K562 treated with DMSO at 1 percent for 24 hours (cell line): ENCODE measurements around the gene HCAR2. TPM values are rescaled to one million over a fixed set of nuclear protein-coding genes. Genes with fewer than 3 reads are reported as not detected.

Experiments used
- total RNA-seq: library from RNA; unstranded; fragments of 300-600 nt; gene quantifications from 2 replicates; pipeline ENCODE4 v1.2.3, GENCODE V29; 2022; ENCODE audit warnings: low read depth; ENCODE audit not compliant: insufficient read depth

The HCAR2 gene
- total RNA-seq = not detected in 2 replicates

GRCh38 chr12:122702890-122703611 lies at the start of gene HCAR2:
Gene HCAR2, minus strand, starts transcription at chr12:122703357. Its CDS starts 74 bp downstream, at chr12:122703283.

DNA sequence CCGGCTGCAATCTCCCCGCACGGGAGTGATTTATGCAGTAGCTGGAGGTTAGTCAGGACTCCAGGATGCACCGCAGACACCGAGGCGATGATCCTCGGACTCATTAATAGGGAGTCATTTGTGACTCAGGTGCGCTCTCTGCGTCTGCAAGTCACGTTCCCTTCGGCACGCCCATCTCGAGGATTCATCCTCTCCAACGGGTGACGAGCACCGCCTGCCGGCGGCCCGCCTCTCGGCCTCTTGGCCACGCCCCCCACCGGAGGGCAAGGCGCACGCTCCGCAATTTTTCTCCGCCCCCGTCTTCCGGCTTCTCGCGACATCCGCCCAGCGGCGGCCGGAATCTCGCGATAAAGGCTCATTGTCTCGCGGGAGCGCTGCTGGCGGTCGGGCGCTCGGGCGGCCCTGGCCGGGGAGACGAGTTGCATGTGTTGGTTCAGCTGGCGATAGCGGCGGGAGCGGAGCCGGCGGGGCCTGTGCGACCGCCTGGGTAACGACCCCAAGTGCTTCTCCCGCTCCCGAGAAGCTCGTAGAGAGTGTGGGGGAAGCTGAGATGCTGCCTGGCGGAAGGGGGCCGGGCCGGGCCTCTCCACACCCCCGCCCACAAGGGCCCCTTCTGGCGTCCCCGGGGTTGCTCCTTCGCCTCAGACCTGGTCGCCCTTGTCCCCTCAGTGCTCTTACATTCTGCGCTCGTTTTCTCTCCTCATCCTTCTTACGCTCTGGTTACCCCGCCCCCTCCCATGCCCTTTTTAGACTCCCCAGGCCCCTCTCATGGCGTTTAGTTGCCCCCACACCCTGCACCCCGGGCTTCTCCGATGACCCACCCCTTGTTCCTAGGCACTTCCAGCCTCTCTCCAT lies 49.5 kb upstream of the HCAR2 start, which contains the start of gene DENR:
Gene DENR, plus strand, starts transcription at position 361 of the 855 bp plus-strand sequence. CDS start 878 bp downstream, outside the sequence.

DNA sequence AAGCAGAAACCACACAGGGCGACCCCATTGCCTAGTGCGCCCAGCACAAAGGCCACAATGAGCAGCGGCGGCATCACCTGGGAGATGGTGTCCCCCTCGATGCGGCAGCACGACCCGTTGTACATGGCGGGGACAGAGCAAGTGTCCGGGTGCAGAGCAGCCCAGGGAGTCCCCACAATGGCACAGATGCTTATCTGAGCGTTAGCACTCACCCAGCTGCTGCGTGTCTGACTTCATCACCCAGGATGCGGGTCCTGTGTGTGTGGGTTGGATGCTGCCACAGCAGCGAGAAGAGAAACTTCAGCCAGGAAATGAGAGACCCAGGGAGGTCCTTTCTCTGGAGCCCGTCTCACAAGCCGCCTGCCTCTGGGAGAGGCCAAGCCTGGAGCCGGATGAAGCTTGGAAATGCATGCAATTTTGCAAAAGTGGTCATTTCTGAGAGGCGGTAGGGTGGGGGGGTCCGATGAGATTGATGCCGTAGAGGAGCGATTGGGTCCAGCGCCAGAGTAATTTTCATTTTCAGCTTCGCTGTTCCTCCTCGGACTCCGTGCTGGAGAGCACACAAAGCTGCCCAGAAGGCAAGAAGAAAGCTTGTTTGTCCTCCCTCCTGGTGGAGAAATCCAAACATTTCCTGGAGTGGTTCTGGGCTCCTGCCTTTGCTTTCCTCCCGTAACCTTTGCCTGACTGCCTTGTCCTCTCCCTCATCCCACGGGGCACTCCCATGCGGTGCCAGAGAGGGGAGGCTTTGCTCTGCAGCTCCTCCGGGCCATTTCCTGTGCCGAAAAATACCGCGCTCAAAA lies 27.3 kb upstream of the HCAR2 start, which contains the start of gene HCAR1:
Gene HCAR1, minus strand, starts transcription at position 630 of the 800 bp plus-strand sequence. Its CDS starts 505 bp downstream, at position 125.

DNA sequence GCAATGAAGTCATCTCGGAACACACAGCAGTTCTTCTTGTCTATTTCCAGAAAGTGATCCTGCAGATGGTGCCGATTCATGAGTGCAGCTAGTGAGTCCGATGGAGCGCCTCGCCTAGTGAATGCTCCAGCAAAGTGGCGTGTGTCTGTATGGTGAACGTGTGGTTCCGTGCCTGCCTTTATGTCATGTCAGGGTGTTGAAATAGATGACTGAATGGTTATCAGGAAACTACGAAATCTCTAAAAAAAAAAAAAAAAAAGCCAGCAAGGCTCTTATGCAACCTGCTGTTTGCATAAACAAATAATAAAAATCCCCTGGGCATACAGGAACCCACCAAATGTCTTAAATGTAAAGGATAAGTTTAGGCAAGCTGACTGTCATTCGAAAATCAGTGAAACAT lies 13.5 kb upstream of the HCAR2 start, which contains the start of gene HCAR3:
Gene HCAR3, minus strand, starts transcription at position 154 of the 400 bp plus-strand sequence. Its CDS starts 74 bp downstream, at position 80.

Other genes starting within 250 kb of the HCAR2 start
- 21.3 and 22.1 TPM in 2 replicates for gene ZCCHC8, start 202.4 kb downstream of the HCAR2 start, total RNA-seq
- 29.2 and 33.3 TPM in 2 replicates for gene RSRC2, start 176.4 kb downstream of the HCAR2 start, total RNA-seq
- 32.1 and 34.0 TPM in 2 replicates for gene KNTC1, start 176.1 kb downstream of the HCAR2 start, total RNA-seq
- not detected in 2 replicates for gene HCAR3, start 13.5 kb upstream of the HCAR2 start, total RNA-seq
- gene HCAR1, start 27.5 kb upstream of the HCAR2 start, total RNA-seq = not detected in 2 replicates
- gene DENR, start 49.5 kb upstream of the HCAR2 start, total RNA-seq = 30.5 and 34.9 TPM in 2 replicates
- 0.78 and 0.81 TPM in 2 replicates for gene CCDC62, start 71.2 kb upstream of the HCAR2 start, total RNA-seq
- gene HIP1R, start 132.1 kb upstream of the HCAR2 start, total RNA-seq = 27.8 and 30.4 TPM in 2 replicates
- 21.6 and 23.9 TPM in 2 replicates for gene VPS37B, start 192.8 kb upstream of the HCAR2 start, total RNA-seq